NCI-H524 (cell line): Measurements from ENCODE around the gene SNAP47.

Experiments
- DNase-seq, 2 experiments: peaks; one replicate each; lab custom pipeline; 2025; lab: John Stamatoyannopoulos, UW

SNAP47 gene

DNA sequence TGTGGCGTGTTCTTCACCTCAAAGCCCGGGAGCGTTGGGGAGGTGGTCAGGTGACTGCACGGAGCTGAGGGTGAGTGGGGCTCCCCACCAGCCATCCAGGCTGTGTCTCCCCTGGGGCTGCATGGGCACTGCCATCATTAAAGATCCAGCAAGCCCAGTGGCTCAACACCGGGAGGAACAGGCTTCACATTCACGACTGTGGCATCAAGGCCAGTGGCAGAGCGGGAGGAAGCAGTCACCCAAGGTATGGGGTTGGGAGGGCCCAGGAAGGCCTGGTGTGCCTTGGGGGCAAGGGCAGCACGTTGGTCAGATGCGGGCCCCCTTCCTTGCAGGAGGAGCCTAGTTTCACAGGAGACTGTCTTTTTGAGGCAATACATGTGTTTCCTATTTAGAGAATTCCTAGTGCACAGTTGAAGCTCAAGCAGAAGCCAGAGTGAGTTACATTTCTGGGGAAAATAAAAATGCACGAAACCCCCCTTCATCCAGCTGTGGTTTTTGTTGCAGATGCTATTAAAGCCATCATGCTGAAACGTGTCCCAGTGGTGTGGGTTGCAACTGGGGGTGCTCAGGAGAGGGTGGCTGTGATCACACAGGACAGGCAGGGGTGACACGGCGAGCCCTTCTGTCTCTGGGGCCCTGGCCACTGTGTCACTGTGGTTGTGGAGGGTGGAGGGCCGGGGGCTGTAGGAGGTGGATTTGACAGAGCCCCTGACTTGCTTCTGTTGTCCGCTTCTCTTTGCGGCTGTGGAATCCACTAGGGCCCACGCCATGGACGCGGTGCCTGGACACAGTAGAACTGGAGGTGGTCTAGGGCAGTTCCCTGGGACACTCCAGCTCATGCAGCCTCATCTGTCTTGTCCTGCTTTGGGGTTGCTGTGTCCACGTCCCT is 34.1 kb downstream of the SNAP47 start:
- no peak for DNase-seq

DNA sequence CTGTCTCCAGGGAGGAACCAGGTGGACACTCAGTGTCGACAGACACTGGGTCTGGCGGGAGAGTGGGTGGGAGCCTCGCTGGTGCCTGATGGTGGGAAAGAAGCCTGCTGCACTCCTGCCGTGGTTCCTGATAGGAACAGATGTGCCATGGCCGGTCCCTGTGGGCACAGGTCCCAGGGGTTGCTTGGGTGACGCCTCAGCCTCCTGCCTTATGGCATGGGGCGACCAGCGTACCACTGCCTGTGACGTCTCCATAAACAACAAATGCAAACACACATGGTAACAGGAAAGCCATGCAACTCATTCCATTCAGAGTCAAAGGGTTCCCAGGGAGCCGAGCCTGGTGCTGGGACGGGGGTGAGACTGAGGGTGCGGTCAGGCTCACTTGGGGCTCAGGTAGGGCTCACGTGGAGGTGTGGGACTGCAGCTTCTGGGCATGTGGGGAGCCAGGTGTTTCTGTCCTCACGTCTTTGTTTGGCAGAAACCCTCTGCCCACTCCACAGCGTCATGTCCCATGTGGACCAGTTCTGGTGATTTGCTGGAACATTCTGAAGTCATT is 34.8 kb downstream of the SNAP47 start:
- no peak for DNase-seq

DNA sequence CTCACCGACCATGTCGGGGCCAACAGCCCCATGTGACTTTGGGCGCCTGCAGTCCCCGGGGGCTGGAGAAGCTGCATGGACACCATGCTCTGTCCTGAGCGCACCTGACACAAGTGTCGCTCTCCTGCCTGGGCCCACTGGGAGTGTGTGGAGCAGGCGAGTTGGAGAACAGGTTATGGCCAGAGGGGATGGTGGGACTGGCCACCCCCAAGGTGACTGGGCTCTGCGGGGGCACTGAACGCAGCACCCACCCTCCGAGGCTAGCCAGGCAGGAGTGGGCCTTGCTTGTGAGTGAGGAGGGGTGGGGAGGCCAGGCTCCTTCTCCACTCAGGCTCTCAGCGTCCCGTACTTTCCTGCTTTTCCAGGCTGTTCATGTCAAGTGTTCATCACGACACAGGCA is 35.6 kb downstream of the SNAP47 start:
- DNase-seq = no peak

DNA sequence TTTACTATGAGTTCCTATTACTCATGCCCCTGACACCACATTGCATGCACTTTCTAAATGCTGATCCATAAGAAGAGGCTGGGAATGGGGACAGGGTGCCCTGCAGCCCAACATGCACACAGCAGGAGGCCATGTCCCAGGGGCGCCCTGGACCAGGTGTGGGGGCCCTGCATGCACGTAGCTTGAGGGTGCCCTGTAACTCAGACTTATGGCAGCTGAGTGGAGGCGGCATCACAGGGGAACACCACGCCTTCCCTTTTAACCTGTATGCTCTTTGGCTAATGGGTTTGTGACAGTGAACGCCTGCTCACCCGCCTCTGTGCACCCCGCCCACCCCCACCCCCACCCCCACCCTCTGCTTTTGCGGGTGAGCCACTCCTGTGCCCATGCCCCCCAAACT is 36.1 kb downstream of the SNAP47 start:
- DNase-seq = no peak

DNA sequence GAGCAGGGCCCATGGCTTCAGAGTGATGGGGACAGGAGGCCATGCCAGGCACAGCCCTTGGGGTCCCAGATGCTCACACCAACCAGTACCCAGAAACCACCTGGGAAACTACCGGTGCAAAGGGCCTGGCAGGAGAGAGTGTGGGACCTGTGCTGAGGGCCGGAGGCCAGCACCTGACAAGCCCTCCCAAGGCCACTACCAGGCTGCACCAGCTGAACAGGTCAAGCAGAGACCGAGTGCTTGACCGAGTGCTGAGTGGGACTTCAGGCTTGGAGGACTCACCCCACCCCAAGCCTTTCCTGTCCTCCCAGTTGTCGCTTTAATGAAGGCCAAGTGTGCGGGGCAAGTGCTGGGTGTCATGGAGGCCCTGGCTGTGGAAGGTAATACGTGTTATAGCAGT is 36.5 kb downstream of the SNAP47 start:
- no peak for DNase-seq

DNA sequence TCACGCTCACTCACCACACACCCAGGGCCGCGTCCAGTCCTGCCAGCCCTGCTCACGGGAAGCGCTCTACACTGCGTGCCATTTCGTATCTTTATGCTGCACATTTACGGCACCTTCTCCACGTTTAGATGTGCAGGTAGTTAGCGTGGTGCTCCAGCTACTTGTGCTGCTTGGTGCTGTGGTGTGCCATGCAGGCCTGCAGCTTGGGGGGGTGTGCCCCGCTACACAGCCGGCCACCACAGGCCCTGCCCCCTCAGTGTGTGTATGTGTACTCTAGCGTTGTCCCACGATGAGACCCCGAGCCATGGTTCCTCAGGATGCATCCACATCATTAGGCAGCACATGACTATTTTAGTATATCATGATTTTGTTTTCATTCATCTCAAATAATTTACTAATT is 38.3 kb downstream of the SNAP47 start:
- no peak for DNase-seq

DNA sequence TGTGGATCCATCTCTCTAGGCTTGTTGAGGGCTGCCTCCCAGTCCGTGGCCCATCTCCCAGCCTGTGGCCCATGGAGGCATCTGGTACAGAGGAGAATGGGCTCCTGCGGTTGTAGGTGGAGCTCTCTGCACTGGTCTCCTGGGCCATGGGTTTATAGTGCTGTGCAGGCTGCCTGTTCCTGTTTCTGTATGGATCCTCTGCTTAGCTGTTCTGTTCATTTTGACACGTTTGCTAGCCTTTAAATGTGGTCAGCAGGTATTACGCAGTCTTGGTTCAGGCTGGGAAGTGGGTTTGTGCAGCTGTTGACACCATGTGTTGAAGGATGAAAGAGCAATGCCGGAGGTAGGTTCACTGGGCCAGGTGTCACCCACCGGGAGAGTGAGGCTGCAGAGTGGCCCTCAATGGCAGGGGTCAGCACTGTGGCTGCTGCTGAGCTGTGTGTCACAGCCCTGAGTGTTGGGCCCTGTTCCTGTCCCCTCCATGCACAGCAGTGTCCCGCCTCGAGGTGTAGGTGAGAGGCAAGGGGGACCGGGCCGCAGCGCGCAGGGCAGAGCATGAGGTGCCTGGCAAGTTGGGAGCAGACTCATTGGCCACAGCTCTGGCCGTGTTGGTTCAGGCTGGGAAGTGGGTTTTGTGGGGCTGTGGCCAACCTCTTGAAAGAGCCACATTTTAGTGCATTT is 39.0 kb downstream of the SNAP47 start:
- no peak for DNase-seq

DNA sequence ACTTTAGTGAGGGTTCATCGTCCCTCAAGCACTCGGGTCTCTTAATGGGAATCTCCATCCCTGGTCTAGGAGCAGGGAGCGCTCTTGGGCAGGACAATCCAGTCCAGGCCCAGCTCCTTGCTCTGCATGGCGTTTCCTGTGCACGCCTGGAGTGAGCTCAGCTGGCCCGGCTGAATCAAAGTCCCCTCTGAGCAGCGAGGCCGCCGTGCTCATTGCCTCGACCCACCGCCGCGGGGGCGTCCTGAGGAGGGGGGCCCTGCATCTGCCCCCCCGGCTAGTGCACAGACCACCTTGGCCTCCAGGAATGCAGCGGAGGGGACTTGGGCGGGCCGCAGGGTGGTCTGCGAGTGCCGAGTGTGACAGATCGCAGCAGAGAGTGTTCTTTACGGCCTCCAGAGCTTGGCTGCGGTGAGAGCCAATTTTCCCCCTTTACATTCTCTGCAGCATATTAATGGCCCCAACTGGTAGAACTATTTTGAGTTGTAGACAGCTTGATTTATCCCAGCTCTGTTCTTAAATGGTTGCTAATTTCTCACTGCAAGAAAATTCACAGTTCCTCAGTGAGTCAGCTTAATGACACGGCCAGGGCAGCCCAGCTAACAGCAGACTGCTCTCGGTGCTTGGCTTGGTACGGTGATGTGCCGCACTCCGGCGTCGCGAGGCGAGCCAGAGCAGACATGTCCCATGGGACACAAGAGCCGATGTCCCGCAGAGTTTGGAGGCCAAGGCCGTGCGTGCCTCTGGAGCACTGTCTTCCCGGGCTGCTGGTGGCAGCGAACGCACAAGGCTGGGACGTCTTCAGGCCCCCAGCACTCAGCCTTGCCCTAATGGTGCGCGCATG is 39.8 kb downstream of the SNAP47 start:
- DNase-seq = no peak

DNA sequence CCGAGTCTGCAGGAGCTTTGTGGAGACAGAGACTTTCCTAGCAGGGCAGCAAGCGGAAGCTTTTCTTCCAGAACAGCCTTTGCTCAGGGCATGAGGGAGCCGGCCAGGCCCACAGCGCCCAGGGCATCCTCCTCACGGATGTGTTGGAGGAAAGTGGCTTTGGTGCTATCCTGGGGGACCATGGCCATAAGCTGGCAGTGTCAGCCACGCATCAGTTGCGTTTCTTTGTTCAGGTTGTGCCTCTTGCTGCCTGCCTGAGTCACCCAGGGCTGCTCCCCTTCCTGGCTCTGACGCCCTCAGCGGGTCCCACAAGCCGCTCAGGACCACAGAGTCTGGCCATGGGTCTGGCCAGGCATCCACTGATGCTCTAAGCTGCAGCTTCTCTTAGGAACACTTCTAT is 40.6 kb downstream of the SNAP47 start:
- no peak for DNase-seq

DNA sequence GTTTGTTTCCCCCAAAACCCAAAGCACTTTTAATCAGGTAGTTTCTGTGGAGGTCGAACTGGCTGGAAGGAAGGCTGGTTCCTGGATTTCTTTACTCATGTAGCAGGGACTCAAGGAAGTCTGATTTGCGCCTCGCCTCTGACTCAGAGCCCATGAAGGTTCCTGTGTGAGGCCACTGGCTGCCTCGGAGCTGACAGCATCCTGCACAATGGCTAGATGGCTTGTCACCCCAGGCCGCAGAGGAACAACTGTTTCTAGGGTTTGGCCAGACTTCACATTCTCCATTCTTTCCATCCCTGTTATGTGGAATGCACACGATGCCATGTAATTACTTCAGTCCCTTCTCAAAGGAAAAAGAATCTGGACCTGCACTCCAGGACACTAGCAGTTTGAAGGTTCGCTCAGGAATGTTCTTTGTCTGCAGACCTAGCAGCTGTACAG is 41.1 kb downstream of the SNAP47 start:
- DNase-seq = no peak

DNA sequence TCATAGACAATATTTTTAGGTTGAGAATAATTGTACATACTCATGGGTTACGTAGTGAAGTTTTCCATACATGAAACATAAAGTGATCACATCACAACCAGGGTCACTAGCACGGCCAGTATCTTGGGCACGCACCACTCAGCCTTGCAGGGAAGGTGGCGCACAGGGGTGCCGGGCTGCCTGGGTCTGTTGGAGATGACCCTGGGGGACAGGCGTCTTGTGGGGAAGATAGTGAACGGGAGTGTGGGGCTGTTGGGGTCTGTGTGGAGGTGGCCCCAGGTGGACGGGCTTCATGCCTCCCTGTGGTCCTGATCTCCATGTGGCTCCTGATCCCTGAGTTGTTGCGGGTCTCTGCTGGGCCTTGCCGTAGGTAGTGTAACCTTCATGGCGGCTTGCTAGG is 41.9 kb downstream of the SNAP47 start:
- DNase-seq = no peak

DNA sequence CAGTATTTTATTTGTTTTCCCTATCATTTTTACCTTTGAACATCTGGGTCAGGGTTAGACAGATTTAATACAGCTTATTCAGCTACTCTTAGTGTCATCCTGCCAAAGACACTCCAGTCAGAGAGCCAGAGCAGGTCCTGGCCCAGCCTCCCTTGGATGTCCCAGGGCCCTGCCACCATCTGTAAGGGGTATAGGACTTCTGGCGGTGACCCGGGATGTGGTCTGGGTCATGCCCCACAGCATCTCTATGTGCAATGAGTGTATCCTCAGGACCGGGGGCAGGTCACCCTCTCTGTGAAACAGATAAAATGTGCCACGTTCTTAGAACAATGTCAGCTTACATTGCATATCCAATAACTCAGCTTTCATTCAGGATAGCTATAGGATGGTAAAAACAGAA is 42.4 kb downstream of the SNAP47 start:
- DNase-seq = no peak

DNA sequence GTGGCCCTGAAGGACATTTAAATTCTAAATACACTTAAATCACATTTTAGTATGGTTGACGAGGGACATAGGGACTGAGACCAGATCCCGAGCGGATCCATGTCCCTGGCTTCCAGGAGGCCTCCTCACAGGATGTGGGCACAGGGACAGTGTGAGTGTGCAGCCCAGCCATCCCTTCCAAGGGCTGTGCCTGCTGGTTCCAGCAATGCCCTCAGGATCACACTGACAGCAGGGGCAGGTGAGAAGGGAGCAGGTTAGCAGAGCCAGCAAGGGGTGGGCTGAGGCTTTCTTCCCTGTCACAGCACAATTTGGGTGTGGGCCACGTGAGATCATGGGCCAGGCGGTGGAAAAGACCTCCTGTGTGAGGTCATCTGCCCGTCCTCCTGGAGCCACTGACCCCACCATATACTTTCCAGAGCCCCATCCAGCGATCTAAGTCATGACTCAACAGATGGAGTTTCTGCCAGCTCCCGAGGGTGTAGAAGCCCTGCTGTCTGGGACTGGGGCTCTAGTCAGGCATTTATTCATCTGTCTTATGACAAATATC is 43.2 kb downstream of the SNAP47 start:
- peak in 1 of 2 experiments; percentile 33 for DNase-seq

DNA sequence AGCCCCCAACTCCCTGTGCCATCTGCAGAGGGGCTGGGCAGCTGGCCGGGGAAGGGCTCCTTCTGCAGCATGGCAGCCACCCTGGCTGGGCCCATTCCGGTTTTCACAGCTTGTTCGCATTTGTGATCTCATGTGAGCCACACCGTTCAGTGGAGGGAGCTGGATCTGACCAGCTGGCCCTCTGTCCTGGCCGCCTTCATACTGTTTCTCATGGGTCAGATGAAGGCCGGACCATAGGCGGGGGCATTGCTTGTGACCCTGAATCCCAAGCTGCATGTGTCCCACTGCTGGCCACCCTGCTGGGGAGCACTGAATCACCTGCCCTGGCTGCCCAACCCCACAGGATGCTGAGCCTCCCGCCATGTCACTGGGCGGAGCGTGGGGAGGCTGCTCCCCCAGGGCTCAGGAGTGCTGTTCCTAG is 43.8 kb downstream of the SNAP47 start:
- no peak for DNase-seq

DNA sequence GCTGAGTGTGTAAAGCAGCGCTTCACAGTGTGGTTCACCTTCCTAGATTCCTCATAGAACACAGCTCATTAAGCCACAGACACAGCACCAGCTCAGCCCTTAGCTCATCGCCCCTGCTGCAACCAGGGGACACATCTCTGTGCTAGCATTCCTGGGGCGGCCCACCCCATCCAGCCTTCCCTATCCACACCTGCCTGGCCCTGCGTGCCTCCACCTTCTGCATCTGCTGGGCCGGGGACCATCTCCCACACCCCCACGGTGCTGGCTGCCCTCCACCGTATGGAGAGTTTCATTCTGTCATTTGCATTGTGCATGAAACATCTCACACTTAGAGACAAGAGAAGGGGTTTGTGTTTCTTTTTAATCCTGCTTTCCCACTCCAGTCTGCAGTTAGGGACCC is 44.5 kb downstream of the SNAP47 start:
- DNase-seq = no peak

DNA sequence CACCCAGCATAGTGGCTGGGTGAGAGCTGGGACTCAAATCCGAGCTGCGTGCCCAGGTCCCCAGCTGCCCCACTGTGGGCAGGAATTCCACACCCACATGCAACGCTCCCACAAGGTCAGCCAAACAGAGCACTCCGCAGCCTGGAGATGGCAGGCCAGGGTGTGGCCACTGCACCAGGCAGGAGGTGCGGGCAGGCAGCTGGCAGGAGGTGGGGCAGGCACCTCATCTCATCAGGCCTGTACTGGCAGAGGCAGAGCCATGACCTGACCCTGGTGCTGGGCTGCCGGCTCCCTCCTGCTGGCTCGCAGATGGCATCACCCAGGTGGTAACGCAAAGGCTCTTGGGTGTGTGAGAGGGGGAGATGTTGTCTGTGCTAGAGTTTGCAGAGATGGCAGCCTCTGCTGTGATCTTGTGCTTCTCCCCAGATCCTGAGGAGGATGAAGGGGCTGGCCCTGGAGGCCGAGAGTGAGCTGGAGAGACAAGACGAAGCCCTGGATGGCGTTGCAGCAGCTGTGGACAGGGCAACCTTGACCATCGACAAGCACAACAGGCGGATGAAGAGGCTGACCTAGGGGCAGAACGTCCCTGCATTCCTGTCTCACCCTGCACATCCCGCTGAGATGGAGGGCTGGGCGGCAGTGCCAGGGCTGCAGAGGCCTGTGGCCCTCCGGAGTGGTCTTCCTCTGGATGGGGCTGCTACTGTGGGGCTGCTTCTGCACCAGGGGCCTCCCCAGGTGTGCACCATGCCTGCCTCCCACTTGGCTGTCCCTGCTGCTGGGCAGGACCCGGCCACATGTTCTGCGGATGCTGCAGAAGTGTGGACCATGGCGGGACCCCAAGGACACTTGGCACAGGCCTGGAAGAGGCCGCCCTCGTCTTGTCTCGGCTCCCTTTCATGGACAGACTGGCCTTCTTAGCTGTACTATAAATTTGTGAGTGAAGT is 45.1 kb downstream of the SNAP47 start:
- peak in 1 of 2 experiments; percentile 10 for DNase-seq

DNA sequence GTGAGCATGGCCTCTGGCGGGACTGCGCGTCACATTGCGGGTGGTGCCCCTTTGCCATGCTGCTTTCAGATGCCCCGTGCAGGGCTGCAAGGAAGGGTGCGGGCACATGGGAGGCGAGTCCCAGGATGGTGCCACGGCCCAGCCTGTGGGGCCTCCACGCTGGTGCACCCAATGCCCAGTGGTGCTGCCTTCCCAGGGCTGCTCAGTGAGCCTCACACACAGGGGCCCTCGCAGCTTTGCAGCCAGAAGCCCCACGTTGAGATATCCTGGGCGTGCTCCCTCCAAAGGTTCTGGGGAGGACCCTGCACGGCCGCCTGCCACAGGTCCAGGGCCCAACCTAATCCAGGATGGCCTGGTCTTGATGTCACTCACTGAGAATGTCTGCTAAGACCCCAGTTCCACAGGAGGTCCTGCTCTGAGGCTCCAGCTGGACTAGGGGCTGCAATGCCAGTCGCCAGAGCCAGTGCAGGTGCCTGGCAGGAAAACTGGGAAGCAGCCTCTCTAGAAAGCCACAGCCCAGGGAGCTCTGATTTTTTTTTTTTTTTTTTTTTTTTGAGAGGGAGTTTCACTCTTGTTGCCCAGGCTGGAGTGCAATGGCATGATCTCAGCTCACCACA is 46.2 kb downstream of the SNAP47 start:
- no peak for DNase-seq

DNA sequence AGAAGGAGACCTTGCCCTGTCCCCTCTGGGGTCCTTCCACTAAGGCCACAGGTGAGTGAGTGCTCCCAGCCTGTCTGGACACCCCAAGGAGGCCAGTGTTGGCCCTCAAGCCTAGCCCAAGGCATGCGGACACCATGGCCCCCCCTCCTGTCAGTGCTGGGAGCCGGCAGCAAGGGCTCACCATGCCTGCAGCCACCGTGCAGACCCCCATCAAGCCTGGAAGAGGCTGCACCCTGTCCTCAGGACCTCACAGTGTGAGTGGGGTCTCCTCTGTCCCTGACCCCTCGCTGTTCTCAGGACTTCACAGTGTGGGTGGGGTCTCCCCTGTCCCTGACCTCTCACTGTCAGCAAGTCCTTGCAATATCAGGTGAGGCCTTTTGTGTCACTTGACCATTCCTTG is 47.0 kb downstream of the SNAP47 start:
- DNase-seq = no peak

DNA sequence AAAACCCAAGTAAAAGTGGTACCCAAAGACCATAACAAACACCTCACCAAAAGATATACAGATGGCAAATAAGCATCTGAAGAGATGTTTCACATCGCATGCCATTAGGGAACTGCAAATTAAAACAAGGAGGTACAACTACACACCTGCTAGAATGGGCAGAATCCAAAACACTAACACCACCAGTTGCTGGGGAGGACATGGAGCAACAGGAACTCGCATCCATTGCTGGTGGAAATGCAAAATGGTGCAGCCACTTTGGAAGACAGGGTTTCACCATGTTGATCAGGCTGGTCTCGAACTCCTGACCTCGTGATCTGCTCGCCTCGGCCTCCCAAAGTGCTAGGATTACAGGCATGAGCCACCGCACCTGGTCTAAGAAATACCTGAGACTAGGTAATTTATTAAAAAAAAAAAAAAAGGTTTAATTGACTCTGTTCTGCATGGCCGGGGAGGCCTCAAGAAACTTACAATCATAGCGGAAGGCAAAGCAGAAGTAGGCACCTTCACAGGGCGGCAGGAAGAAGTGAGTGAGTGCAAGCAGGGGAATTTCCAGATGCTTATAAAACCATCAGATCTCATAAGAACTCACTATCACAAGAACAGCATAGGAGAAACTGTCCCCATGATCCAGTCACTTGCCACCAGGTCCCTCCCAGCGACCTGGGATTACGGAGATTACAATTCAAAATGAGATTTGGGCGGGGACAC is 50.0 kb downstream of the SNAP47 start:
- DNase-seq = no peak
